Endothelial cell (in vitro differentiated cells): ENCODE results near the gene FAM43B. TPM values are rescaled to one million over a fixed set of nuclear protein-coding genes. Genes with fewer than 3 reads are reported as not detected.

Experiments
- DNase-seq: peaks from one replicate; pipeline ENCODE4 v3.0.0; 2021; ENCODE audit warnings: low spot score
- H3K27ac Mint-ChIP-seq: one replicate; pipeline ENCODE4 v1.8.0; 2021; ENCODE audit warnings: mixed read lengths, inconsistent platforms; ENCODE audit not compliant: unreplicated experiment
- H3K27me3 Mint-ChIP-seq: one replicate; pipeline ENCODE4 v1.8.0; 2021; ENCODE audit warnings: mild to moderate bottlenecking, moderate library complexity, mixed read lengths, inconsistent platforms; ENCODE audit not compliant: unreplicated experiment
- H3K36me3 Mint-ChIP-seq: one replicate; pipeline ENCODE4 v1.8.0; 2021; ENCODE audit warnings: mild to moderate bottlenecking, low read depth, mixed read lengths, inconsistent platforms; ENCODE audit not compliant: unreplicated experiment
- H3K4me1 Mint-ChIP-seq: one replicate; pipeline ENCODE4 v1.8.0; 2021; ENCODE audit warnings: mild to moderate bottlenecking, mixed read lengths, inconsistent platforms; ENCODE audit not compliant: unreplicated experiment
- H3K4me3 Mint-ChIP-seq: one replicate; pipeline ENCODE4 v1.8.0; 2021; ENCODE audit warnings: mild to moderate bottlenecking, mixed read lengths, inconsistent platforms; ENCODE audit not compliant: unreplicated experiment
- H3K9me3 Mint-ChIP-seq: one replicate; pipeline ENCODE4 v1.8.0; 2021; ENCODE audit warnings: mixed read lengths, inconsistent platforms; ENCODE audit not compliant: unreplicated experiment
- total RNA-seq: library from RNA; stranded (reverse); fragmentation: NEBNext Ultra II Directional; extraction: Animal tissue kit (Norgen Biotek cat#: 25700); gene quantifications from one replicate; pipeline ENCODE4 v1.2.1, GENCODE V29; 2021; ENCODE audit not compliant: unreplicated experiment
- TF ChIP-seq, protein P1 (sequence below): fragments of 200-600 bp; sonication (generic); IDR thresholded peaks from one replicate; pipeline ENCODE4 v1.5.0; 2021; ENCODE audit warnings: antibody characterized with exemption; ENCODE audit not compliant: unreplicated experiment

Gene FAM43B
- total RNA-seq, 1 donor from 2014 or later = 1.7 TPM

DNA sequence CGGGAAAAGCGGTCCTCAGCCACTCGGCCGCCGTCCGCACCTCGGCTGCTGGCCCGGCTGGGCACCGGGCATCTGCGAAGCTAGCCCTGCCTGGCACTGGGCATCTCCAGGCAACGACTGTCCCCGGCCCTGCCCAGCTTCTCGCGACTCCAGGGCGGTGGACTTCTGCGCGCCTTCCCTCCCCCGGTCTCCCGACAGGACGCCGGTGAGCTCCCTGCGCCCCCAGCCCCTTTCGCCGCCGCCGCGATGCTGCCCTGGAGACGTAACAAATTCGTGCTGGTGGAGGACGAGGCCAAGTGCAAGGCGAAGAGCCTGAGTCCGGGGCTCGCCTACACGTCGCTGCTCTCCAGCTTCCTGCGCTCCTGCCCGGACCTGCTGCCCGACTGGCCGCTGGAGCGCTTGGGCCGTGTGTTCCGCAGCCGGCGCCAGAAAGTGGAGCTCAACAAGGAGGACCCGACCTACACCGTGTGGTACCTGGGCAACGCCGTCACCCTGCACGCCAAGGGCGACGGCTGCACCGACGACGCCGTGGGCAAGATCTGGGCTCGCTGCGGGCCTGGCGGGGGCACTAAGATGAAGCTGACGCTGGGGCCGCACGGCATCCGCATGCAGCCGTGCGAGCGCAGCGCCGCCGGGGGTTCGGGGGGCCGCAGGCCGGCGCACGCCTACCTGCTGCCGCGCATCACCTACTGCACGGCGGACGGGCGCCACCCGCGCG is 514 bp downstream of the FAM43B start:
- peaks cover 15% of the 10 kb centered on the region for H3K27me3 Mint-ChIP-seq
- TF ChIP-seq, protein P1, sequence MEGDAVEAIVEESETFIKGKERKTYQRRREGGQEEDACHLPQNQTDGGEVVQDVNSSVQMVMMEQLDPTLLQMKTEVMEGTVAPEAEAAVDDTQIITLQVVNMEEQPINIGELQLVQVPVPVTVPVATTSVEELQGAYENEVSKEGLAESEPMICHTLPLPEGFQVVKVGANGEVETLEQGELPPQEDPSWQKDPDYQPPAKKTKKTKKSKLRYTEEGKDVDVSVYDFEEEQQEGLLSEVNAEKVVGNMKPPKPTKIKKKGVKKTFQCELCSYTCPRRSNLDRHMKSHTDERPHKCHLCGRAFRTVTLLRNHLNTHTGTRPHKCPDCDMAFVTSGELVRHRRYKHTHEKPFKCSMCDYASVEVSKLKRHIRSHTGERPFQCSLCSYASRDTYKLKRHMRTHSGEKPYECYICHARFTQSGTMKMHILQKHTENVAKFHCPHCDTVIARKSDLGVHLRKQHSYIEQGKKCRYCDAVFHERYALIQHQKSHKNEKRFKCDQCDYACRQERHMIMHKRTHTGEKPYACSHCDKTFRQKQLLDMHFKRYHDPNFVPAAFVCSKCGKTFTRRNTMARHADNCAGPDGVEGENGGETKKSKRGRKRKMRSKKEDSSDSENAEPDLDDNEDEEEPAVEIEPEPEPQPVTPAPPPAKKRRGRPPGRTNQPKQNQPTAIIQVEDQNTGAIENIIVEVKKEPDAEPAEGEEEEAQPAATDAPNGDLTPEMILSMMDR = no peak
- no peaks in the 10 kb centered on the region for H3K9me3 Mint-ChIP-seq
- peak; percentile 20 for DNase-seq
- no peak overlapping the region for H3K27ac Mint-ChIP-seq
- peak overlapping the region; percentile 15 for H3K4me3 Mint-ChIP-seq
- no peaks in the 10 kb centered on the region for H3K36me3 Mint-ChIP-seq
- H3K4me1 Mint-ChIP-seq = peaks cover 3% of the 10 kb centered on the region

DNA sequence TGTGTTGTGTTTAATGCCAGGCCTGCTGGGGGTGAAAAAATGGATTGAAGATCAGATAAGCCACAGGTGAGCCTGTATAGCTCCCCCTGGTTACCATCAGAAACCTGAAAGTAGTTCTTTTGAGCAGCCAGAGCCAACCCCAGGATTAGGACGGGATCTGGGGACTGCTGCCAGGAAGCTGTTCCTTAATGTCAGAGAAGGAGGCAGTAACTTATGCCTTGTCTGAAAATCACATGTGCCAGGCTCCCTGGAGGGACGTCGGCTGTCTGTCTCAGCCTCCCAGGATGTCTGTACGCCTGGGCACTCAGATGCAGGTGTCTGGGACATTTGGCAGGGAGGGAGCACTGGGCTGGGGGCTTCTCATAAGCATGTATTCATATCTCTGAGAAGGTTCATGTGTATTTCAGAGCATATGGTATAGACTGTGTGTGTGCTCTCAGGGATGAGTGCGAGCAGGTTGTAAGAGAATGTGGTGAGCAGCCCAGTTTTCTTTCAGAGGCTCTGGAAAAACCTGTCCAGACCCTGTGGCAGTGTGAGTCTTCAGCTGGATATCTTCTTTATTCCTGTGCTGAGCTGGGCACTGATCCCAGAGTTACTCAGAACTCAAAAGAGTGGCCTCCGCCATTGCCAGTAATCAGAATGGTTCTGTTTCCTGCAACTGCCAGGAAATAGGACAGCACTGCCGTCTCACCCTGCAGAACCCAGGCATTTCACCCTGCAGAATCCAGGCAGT is 2.8 kb downstream of the FAM43B start:
- TF ChIP-seq, protein P1 = no peak
- H3K4me1 Mint-ChIP-seq = peaks cover 3% of the 10 kb centered on the region
- no peak overlapping the region for H3K4me3 Mint-ChIP-seq
- no peaks in the 10 kb centered on the region for H3K9me3 Mint-ChIP-seq
- H3K27me3 Mint-ChIP-seq = peaks cover 13% of the 10 kb centered on the region
- no peak overlapping the region for H3K27ac Mint-ChIP-seq
- no peak for DNase-seq
- no peaks in the 10 kb centered on the region for H3K36me3 Mint-ChIP-seq

- TF ChIP-seq, protein P1 = no peak
- peaks cover 13% of the 10 kb centered on the region for H3K27me3 Mint-ChIP-seq
- no peaks in the 10 kb centered on the region for H3K9me3 Mint-ChIP-seq
- no peak overlapping the region for H3K4me3 Mint-ChIP-seq
- H3K4me1 Mint-ChIP-seq = peaks cover 3% of the 10 kb centered on the region
- no peak overlapping the region for H3K27ac Mint-ChIP-seq
- no peaks in the 10 kb centered on the region for H3K36me3 Mint-ChIP-seq
- DNase-seq = no peak
These were observed 3.4 kb downstream of the FAM43B start for GRCh38 chr1:20555758-20556120.

- Mint-ChIP-seq H3K4me3 (no peak overlapping the region), H3K27ac (no peak overlapping the region), H3K27me3 (peaks cover 7% of the 10 kb centered on the region), H3K36me3 (no peaks in the 10 kb centered on the region), H3K9me3 (no peaks in the 10 kb centered on the region), H3K4me1 (peaks cover 9% of the 10 kb centered on the region)
- TF ChIP-seq, protein P1 = no peak
- DNase-seq = no peak
These were observed 5.8 kb downstream of the FAM43B start for GRCh38 chr1:20558191-20558590.

GRCh38 chr1:20560966-20561365 is 8.6 kb downstream of the FAM43B start:
- H3K4me1 Mint-ChIP-seq = peaks cover 22% of the 10 kb centered on the region
- H3K4me3 Mint-ChIP-seq = no peak overlapping the region
- DNase-seq = no peak
- H3K36me3 Mint-ChIP-seq = no peaks in the 10 kb centered on the region
- TF ChIP-seq, protein P1 = no peak
- H3K27me3 Mint-ChIP-seq = peaks cover 4% of the 10 kb centered on the region
- no peaks in the 10 kb centered on the region for H3K9me3 Mint-ChIP-seq
- H3K27ac Mint-ChIP-seq = no peak overlapping the region
